Measurements from ENCODE around the gene NR4A3.

Gene NR4A3

GRCh38 chr9:99783799-99784198 is 37.9 kb upstream of the NR4A3 start:
- Histone ChIP-seq H3K4me2 (ENCODE audit: low read depth, low read length, poor library complexity, severe bottlenecking) (no peak overlapping the region), H3F3A (ENCODE audit: low read depth) (no peaks in the 10 kb centered on the region), H4K20me1 (ENCODE audit: insufficient read depth, low read length, poor library complexity, severe bottlenecking) (no peaks in the 10 kb centered on the region), H3K9ac (ENCODE audit: low read depth, low read length, poor library complexity, severe bottlenecking) (no peak overlapping the region), H3K4me3 (ENCODE audit: low read length, poor library complexity, severe bottlenecking) (no peak overlapping the region), H3K4me1 (ENCODE audit: insufficient read depth, low read length, poor library complexity, severe bottlenecking) (no peaks in the 10 kb centered on the region), H3K9me3 (ENCODE audit: insufficient read depth, low read depth, low read length) (no peaks in the 10 kb centered on the region), H3K36me3 (ENCODE audit: insufficient read depth, low read length) (no peaks in the 10 kb centered on the region), H3K79me2 (ENCODE audit: insufficient read depth, low read length) (no peaks in the 10 kb centered on the region), H3K27me3 (ENCODE audit: insufficient read depth, low read length, poor library complexity, severe bottlenecking) (no peaks in the 10 kb centered on the region), H3K9me2 (replicated peaks; ENCODE audit: low read depth, low read length) (no peaks in the 10 kb centered on the region), H2AFZ (ENCODE audit: low read length) (no peak overlapping the region)
- TF ChIP-seq, protein P1, sequence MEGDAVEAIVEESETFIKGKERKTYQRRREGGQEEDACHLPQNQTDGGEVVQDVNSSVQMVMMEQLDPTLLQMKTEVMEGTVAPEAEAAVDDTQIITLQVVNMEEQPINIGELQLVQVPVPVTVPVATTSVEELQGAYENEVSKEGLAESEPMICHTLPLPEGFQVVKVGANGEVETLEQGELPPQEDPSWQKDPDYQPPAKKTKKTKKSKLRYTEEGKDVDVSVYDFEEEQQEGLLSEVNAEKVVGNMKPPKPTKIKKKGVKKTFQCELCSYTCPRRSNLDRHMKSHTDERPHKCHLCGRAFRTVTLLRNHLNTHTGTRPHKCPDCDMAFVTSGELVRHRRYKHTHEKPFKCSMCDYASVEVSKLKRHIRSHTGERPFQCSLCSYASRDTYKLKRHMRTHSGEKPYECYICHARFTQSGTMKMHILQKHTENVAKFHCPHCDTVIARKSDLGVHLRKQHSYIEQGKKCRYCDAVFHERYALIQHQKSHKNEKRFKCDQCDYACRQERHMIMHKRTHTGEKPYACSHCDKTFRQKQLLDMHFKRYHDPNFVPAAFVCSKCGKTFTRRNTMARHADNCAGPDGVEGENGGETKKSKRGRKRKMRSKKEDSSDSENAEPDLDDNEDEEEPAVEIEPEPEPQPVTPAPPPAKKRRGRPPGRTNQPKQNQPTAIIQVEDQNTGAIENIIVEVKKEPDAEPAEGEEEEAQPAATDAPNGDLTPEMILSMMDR (conservative IDR thresholded peaks at IDR 0.05; ENCODE audit: low read length), result no peak

DNA sequence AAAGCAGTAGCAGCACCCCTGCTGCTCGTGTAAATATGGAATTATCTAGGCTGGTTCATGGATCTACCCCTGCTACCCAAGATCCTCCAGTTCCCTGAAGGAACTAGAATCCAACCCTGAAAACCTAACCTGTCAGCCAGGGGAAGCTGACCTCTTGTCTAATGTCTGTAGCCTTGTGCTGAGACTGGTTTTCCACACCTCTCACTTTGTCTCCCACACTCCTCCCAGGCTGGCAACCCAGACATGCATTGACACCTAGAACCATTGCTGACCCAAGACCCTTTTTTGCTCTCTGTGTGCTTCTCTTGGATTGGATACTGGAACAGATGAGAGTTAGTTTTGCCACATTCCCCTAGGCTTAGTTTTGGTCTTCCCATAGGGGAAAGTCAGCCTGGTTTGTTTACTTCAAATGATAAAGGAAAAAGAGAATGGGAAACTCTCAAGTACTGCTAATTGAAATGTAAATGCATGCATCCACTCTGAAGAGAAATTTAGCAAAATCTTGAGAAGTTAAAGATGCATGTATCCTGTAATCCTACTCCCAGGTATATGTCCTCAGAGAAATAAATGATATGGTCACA is 36.6 kb upstream of the NR4A3 start:
- Histone ChIP-seq H3K9ac (ENCODE audit: low read depth, low read length, poor library complexity, severe bottlenecking) (no peak overlapping the region), H3K4me1 (ENCODE audit: insufficient read depth, low read length, poor library complexity, severe bottlenecking) (no peaks in the 10 kb centered on the region), H3K9me3 (ENCODE audit: insufficient read depth, low read depth, low read length) (no peaks in the 10 kb centered on the region), H3F3A (ENCODE audit: low read depth) (no peaks in the 10 kb centered on the region), H3K79me2 (ENCODE audit: insufficient read depth, low read length) (no peaks in the 10 kb centered on the region), H3K4me3 (ENCODE audit: low read length, poor library complexity, severe bottlenecking) (no peak overlapping the region), H3K4me2 (ENCODE audit: low read depth, low read length, poor library complexity, severe bottlenecking) (no peak overlapping the region), H3K9me2 (replicated peaks; ENCODE audit: low read depth, low read length) (no peaks in the 10 kb centered on the region), H3K36me3 (ENCODE audit: insufficient read depth, low read length) (no peaks in the 10 kb centered on the region), H3K27me3 (ENCODE audit: insufficient read depth, low read length, poor library complexity, severe bottlenecking) (no peaks in the 10 kb centered on the region), H2AFZ (ENCODE audit: low read length) (no peak overlapping the region), H4K20me1 (ENCODE audit: insufficient read depth, low read length, poor library complexity, severe bottlenecking) (no peaks in the 10 kb centered on the region)
- no peak for TF ChIP-seq EZH2phosphoT487 (IDR thresholded peaks at IDR 0.05; ENCODE audit: borderline replicate concordance)
- TF ChIP-seq, protein P1 (conservative IDR thresholded peaks at IDR 0.05; ENCODE audit: low read length), result no peak

DNA sequence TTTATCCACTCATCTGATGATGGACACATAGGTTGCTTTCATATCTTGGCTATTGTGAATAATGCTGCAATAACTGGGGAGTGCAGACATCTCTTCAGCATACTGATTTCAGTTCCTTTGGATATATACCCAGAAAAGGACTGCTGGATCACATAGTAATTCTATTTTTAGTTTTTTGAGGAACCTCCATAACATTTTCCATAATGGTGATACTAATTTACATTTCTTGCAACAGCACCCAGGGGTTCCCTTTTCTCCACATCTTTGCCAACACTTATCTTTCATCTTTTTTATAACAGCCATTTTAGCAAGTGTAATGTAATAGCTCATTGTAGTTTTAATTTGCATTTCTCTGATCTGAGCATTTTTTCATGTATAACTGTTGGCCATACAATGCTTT is 34.1 kb upstream of the NR4A3 start:
- Histone ChIP-seq H3K4me1 (ENCODE audit: insufficient read depth, low read length, poor library complexity, severe bottlenecking) (no peaks in the 10 kb centered on the region), H3K27me3 (ENCODE audit: insufficient read depth, low read length, poor library complexity, severe bottlenecking) (no peaks in the 10 kb centered on the region), H3K4me2 (ENCODE audit: low read depth, low read length, poor library complexity, severe bottlenecking) (no peak overlapping the region), H3K9me2 (replicated peaks; ENCODE audit: low read depth, low read length) (no peaks in the 10 kb centered on the region), H4K20me1 (ENCODE audit: insufficient read depth, low read length, poor library complexity, severe bottlenecking) (no peaks in the 10 kb centered on the region), H3K4me3 (ENCODE audit: low read length, poor library complexity, severe bottlenecking) (no peak overlapping the region), H3K79me2 (ENCODE audit: insufficient read depth, low read length) (no peaks in the 10 kb centered on the region), H3K9ac (ENCODE audit: low read depth, low read length, poor library complexity, severe bottlenecking) (no peak overlapping the region), H3K9me3 (ENCODE audit: insufficient read depth, low read depth, low read length) (no peaks in the 10 kb centered on the region), H2AFZ (ENCODE audit: low read length) (no peak overlapping the region), H3K36me3 (ENCODE audit: insufficient read depth, low read length) (no peaks in the 10 kb centered on the region), H3F3A (ENCODE audit: low read depth) (no peaks in the 10 kb centered on the region)
- no peak for TF ChIP-seq EZH2phosphoT487 (IDR thresholded peaks at IDR 0.05; ENCODE audit: borderline replicate concordance)
- TF ChIP-seq, protein P1 (conservative IDR thresholded peaks at IDR 0.05; ENCODE audit: low read length), result no peak

All from Loucy (cell line).